Liver (tissue), 9 donors: Measurements from ENCODE around the gene GRK5. TPM values are rescaled to one million over a fixed set of nuclear protein-coding genes. Genes with fewer than 3 reads are reported as not detected.
A peak's percentile ranks its signal among the peaks of the same experiment; 100 is the strongest.

Experiments
- DNase-seq: peaks from one replicate; pipeline ENCODE4 v3.0.0-alpha.2; 2017; ENCODE audit warnings: low spot score
- H3K27ac ChIP-seq, 2 donors: one replicate each; pipeline ENCODE4 v1.7.0; 2013; ENCODE audit warnings: inconsistent platforms in 2 of 2, low read length in 2 of 2, control low read depth in 1 of 2, low read depth in 1 of 2, mild to moderate bottlenecking in 1 of 2
- H3K27me3 ChIP-seq, 4 donors: one replicate each; pipeline versions ENCODE4 v1.6.1 to v1.7.0; 2013; ENCODE audit warnings: low read length in 3 of 4, inconsistent platforms in 1 of 4, mild to moderate bottlenecking in 1 of 4, moderate library complexity in 1 of 4; ENCODE audit not compliant: control insufficient read depth in 4 of 4, insufficient read depth in 4 of 4
- H3K36me3 ChIP-seq, 4 donors: one replicate each; pipeline versions ENCODE4 v1.6.1 to v1.7.0; 2013; ENCODE audit warnings: low read length in 3 of 4, mild to moderate bottlenecking in 3 of 4, low read depth in 1 of 4, moderate library complexity in 1 of 4; ENCODE audit not compliant: control insufficient read depth in 4 of 4, insufficient read depth in 3 of 4
- H3K4me1 ChIP-seq, 4 donors: one replicate each; pipeline versions ENCODE4 v1.6.1 to v1.7.0; 2013; ENCODE audit warnings: low read length in 3 of 4, mild to moderate bottlenecking in 3 of 4, moderate library complexity in 1 of 4; ENCODE audit not compliant: control insufficient read depth in 4 of 4, insufficient read depth in 4 of 4
- H3K4me3 ChIP-seq, 3 donors: one replicate each; pipeline versions ENCODE4 v1.6.1 to v1.7.0; 2013; ENCODE audit warnings: low read length in 3 of 3, control low read depth in 1 of 3, low read depth in 1 of 3, mild to moderate bottlenecking in 1 of 3
- H3K9ac ChIP-seq, 2 donors: one replicate each; pipeline ENCODE4 v1.7.0; 2013; ENCODE audit warnings: low read length in 2 of 2, mild to moderate bottlenecking in 2 of 2, moderate library complexity in 2 of 2, control low read depth in 1 of 2, low read depth in 1 of 2
- H3K9me3 ChIP-seq, 4 donors: one replicate each; pipeline versions ENCODE4 v1.6.1 to v1.7.0; 2013; ENCODE audit warnings: low read length in 3 of 4; ENCODE audit not compliant: control insufficient read depth in 4 of 4
- ATF3 ChIP-seq: IDR thresholded peaks from 2 replicates; pipeline ENCODE4 v1.6.1; 2016; ENCODE audit warnings: antibody characterized with exemption
- CTCF ChIP-seq: fragments of 150-350 bp; IDR thresholded peaks from 2 replicates; pipeline ENCODE4 v1.5.1; 2017; ENCODE audit warnings: improper control_type of control experiment, low read depth, low read length; ENCODE audit not compliant: missing input control
- EGR1 ChIP-seq, 2 donors: IDR thresholded peaks; 2 replicates each; pipeline ENCODE4 v1.6.1; 2016 to 2018; ENCODE audit warnings: antibody characterized with exemption in 2 of 2, low read depth in 2 of 2
- FOXA1 ChIP-seq: IDR thresholded peaks from 2 replicates; pipeline ENCODE4 v1.6.1; 2016; ENCODE audit warnings: antibody characterized with exemption
- FOXA2 ChIP-seq: IDR thresholded peaks from 2 replicates; pipeline ENCODE4 v1.6.1; 2016; ENCODE audit warnings: antibody characterized with exemption
- GABPA ChIP-seq, 2 donors: IDR thresholded peaks in 1 of 2; conservative IDR thresholded peaks in 1 of 2; 2 replicates each; pipeline ENCODE4 v1.6.1; 2016; ENCODE audit warnings: antibody characterized with exemption in 2 of 2, mild to moderate bottlenecking in 1 of 2, moderate library complexity in 1 of 2
- HNF4A ChIP-seq, 2 donors: conservative IDR thresholded peaks; 2 replicates each; pipeline ENCODE4 v1.6.1; 2016; ENCODE audit warnings: antibody characterized with exemption in 2 of 2, mild to moderate bottlenecking in 2 of 2
- HNF4G ChIP-seq: IDR thresholded peaks from 2 replicates; pipeline ENCODE4 v1.6.1; 2016; ENCODE audit warnings: antibody characterized with exemption
- JUND ChIP-seq, 2 donors: IDR thresholded peaks; 2 replicates each; pipeline ENCODE4 v1.6.1; 2016; ENCODE audit warnings: antibody characterized with exemption in 2 of 2
- MAX ChIP-seq: IDR thresholded peaks from 2 replicates; pipeline ENCODE4 v1.6.1; 2016; ENCODE audit warnings: antibody characterized with exemption
- NR2F2 ChIP-seq: IDR thresholded peaks from 2 replicates; pipeline ENCODE4 v1.6.1; 2016; ENCODE audit warnings: antibody characterized with exemption
- RAD21 ChIP-seq, 2 donors: IDR thresholded peaks; 2 replicates each; pipeline ENCODE4 v1.6.1; 2016; ENCODE audit warnings: antibody characterized with exemption in 2 of 2, mild to moderate bottlenecking in 2 of 2
- REST ChIP-seq: IDR thresholded peaks from 2 replicates; pipeline ENCODE4 v1.6.1; 2016; ENCODE audit warnings: antibody characterized with exemption, mild to moderate bottlenecking
- RXRA ChIP-seq, 2 donors: IDR thresholded peaks; 2 replicates each; pipeline ENCODE4 v1.6.1; 2017 to 2018; ENCODE audit warnings: antibody characterized with exemption in 2 of 2, mild to moderate bottlenecking in 1 of 2
- SP1 ChIP-seq: IDR thresholded peaks from 2 replicates; pipeline ENCODE4 v1.6.1; 2018; ENCODE audit warnings: antibody characterized with exemption, mild to moderate bottlenecking
- TAF1 ChIP-seq: conservative IDR thresholded peaks from 2 replicates; pipeline ENCODE4 v1.6.1; 2016; ENCODE audit warnings: antibody characterized with exemption, mild to moderate bottlenecking
- YY1 ChIP-seq: IDR thresholded peaks from 2 replicates; pipeline ENCODE4 v1.6.1; 2016; ENCODE audit warnings: antibody characterized with exemption, mild to moderate bottlenecking
- ZBTB33 ChIP-seq: IDR thresholded peaks from 2 replicates; pipeline ENCODE4 v1.6.1; 2016; ENCODE audit warnings: antibody characterized with exemption
- WGBS: extraction: QIAGEN DNeasy Blood & Tissue Kit; methylation state at CpG from one replicate; pipeline ENCODE4 v1.1.7; 2013; 5-methylcytosine and 5-hydroxymethylcytosine counted together
- polyA plus RNA-seq, 2 donors: library from polyadenylated mRNA; stranded (reverse) in 1 of 2; unstranded in 1 of 2; fragments of 200-250 nt in 1 of 2; fragments of >200 nt in 1 of 2; fragmentation: Nextera tagmentation in 1 of 2; extraction: Ambion mirVana in 1 of 2; gene quantifications; one replicate each; pipeline versions ENCODE4 v1.2.1 to v1.2.3, GENCODE V29; 2013 to 2015
- total RNA-seq, 2 donors: library from RNA; depleted of rRNA; stranded (reverse); fragments of >200 nt; gene quantifications; one replicate each; pipeline ENCODE4 v1.2.3, GENCODE V29; 2014
- donor health status: healthy.
- donor health status: healthy.
- donor health status: healthy.
- donor health status: healthy.
- donor health status: healthy.

The GRK5 gene
- total and polyA plus RNA-seq, 4 donors: 2.1 to 6.6 (median 5.1) TPM

GRCh38 chr10:119167041-119167440 lies 40.3 kb upstream of the GRK5 start:
- H3K4me1 ChIP-seq: peaks cover 0 to 20% (median 7%) of the 10 kb centered on the region in 4 donors
- WGBS: 82% methylated on average over 8 of the region's 8 CpGs
- peak overlapping the region in 1 of 2 donors; percentile 94 for H3K27ac ChIP-seq
- no peak overlapping the region for H3K9ac ChIP-seq
- H3K27me3 ChIP-seq: no peaks in the 10 kb centered on the region
- H3K4me3 ChIP-seq: no peak overlapping the region
- no peaks in the 10 kb centered on the region for H3K9me3 ChIP-seq
- peaks cover 3 to 33% (median 29%) of the 10 kb centered on the region in 4 donors for H3K36me3 ChIP-seq
- DNase-seq: no peak
- TF ChIP-seq GABPA (IDR thresholded peaks at IDR 0.05 in 1 of 2, conservative IDR thresholded peaks at IDR 0.05 in 1 of 2) (no peak), SP1 (no peak), YY1 (no peak), EGR1 (IDR thresholded peaks at IDR 0.05; ENCODE audit: low read depth in 2 of 2) (no peak), REST (no peak), ATF3 (no peak), TAF1 (no peak), ZBTB33 (no peak), FOXA1 (no peak), NR2F2 (no peak), RXRA (IDR thresholded peaks at IDR 0.05) (no peak), JUND (IDR thresholded peaks at IDR 0.05) (no peak), FOXA2 (no peak), CTCF (no peak), RAD21 (IDR thresholded peaks at IDR 0.05) (no peak), HNF4A (conservative IDR thresholded peaks at IDR 0.05) (no peak), MAX (no peak), HNF4G (no peak)
